ENCODE results near the gene TEX264. TPM values are rescaled to one million over a fixed set of nuclear protein-coding genes. Genes with fewer than 3 reads are reported as not detected.
A peak's percentile ranks its signal among the peaks of the same experiment; 100 is the strongest.

TEX264 gene
- total RNA-seq, 1 experiment from 2014 or later, result 44.3 TPM

DNA sequence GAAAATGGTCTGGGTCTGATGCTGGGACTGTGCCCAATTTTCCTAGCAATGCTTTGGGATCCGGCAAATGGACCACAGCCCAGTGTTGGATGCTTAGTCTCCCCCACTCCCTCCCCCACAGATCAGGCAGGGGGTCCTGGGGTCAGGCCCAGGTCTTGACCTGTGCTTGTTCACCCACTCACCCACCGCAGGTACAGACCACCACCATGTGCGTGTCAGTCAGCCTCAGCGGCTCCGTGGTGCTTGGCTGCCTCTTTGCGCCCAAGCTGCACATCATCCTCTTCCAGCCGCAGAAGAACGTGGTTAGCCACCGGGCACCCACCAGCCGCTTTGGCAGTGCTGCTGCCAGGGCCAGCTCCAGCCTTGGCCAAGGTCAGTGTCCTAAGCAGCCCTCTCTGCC, 46.4 kb downstream of the TEX264 start:
- TF ChIP-seq, protein P1, sequence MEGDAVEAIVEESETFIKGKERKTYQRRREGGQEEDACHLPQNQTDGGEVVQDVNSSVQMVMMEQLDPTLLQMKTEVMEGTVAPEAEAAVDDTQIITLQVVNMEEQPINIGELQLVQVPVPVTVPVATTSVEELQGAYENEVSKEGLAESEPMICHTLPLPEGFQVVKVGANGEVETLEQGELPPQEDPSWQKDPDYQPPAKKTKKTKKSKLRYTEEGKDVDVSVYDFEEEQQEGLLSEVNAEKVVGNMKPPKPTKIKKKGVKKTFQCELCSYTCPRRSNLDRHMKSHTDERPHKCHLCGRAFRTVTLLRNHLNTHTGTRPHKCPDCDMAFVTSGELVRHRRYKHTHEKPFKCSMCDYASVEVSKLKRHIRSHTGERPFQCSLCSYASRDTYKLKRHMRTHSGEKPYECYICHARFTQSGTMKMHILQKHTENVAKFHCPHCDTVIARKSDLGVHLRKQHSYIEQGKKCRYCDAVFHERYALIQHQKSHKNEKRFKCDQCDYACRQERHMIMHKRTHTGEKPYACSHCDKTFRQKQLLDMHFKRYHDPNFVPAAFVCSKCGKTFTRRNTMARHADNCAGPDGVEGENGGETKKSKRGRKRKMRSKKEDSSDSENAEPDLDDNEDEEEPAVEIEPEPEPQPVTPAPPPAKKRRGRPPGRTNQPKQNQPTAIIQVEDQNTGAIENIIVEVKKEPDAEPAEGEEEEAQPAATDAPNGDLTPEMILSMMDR (conservative IDR thresholded peaks at IDR 0.05), result no peak
- no peak for TF ChIP-seq EZH2 (IDR thresholded peaks at IDR 0.05; ENCODE audit: low read depth)
- no peaks in the 10 kb centered on the region for H3K79me2 ChIP-seq (ENCODE audit: low read depth)
- no peaks in the 10 kb centered on the region for H3K36me3 ChIP-seq (ENCODE audit: low read depth)
- intact Hi-C loops (cut with micrococcal nuclease; ENCODE audit: unreplicated experiment), result loop anchor here (5.0 kb wide), 1 partner anchor 85 kb away; no protein-coding TSS in a partner anchor
- no TSS peak for BruUV-seq (replicated peaks)
- H2AFZ ChIP-seq, result no peak overlapping the region
- no peaks in the 10 kb centered on the region for H3K27me3 ChIP-seq (ENCODE audit: insufficient read depth, low read depth)
- ChIA-PET POLR2A (ENCODE audit: unreplicated experiment) (no interaction called here), CTCF (no interaction called here)
- no peaks in the 10 kb centered on the region for H3K4me1 ChIP-seq (replicated peaks; ENCODE audit: insufficient read depth)
- no peak for DNase-seq
- H3K27ac ChIP-seq, result no peak overlapping the region
- H3K4me3 ChIP-seq, result no peak overlapping the region
- no peak overlapping the region for H3K4me2 ChIP-seq
- H4K20me1 ChIP-seq (ENCODE audit: insufficient read depth), result no peaks in the 10 kb centered on the region
- H3F3A ChIP-seq (ENCODE audit: insufficient read depth, low read depth), result no peaks in the 10 kb centered on the region
- no peaks in the 10 kb centered on the region for H3K9me3 ChIP-seq (ENCODE audit: insufficient read depth, low read depth)
- no peaks in the 10 kb centered on the region for H3K9me2 ChIP-seq (ENCODE audit: insufficient read depth)

DNA sequence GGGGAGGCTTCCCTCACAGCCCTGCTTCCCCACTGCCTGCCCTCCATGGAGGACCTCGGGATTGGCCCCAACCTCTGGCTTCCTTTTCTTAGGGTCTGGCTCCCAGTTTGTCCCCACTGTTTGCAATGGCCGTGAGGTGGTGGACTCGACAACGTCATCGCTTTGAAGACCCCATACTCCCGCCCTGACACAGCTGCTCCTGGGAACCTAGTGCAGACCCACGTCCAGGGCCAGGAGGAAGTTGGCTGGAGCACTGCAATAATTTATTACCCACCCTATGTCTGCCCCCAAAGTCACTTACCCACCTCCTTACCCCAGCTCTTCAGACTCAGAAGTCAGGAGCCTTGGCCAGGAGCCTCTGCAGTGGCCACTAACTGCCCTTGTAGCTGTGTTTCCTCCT, 46.9 kb downstream of the TEX264 start:
- no peak overlapping the region for H3K4me2 ChIP-seq
- no peaks in the 10 kb centered on the region for H4K20me1 ChIP-seq (ENCODE audit: insufficient read depth)
- POLR2A ChIA-PET (ENCODE audit: unreplicated experiment), result no interaction called here
- no peak overlapping the region for H3K4me3 ChIP-seq
- CTCF ChIA-PET, result no interaction called here
- no peaks in the 10 kb centered on the region for H3K27me3 ChIP-seq (ENCODE audit: insufficient read depth, low read depth)
- no peak overlapping the region for H2AFZ ChIP-seq
- no peaks in the 10 kb centered on the region for H3F3A ChIP-seq (ENCODE audit: insufficient read depth, low read depth)
- no TSS peak for BruUV-seq (replicated peaks)
- no peak for DNase-seq
- intact Hi-C loops (cut with micrococcal nuclease; ENCODE audit: unreplicated experiment), result loop anchor here (5.0 kb wide), 1 partner anchor 84 kb away; no protein-coding TSS in a partner anchor
- no peak overlapping the region for H3K27ac ChIP-seq
- TF ChIP-seq EZH2 (IDR thresholded peaks at IDR 0.05; ENCODE audit: low read depth), result no peak
- TF ChIP-seq, protein P1 (conservative IDR thresholded peaks at IDR 0.05), result no peak
- H3K79me2 ChIP-seq (ENCODE audit: low read depth), result no peaks in the 10 kb centered on the region
- no peaks in the 10 kb centered on the region for H3K36me3 ChIP-seq (ENCODE audit: low read depth)
- no peaks in the 10 kb centered on the region for H3K9me2 ChIP-seq (ENCODE audit: insufficient read depth)
- no peaks in the 10 kb centered on the region for H3K9me3 ChIP-seq (ENCODE audit: insufficient read depth, low read depth)
- no peaks in the 10 kb centered on the region for H3K4me1 ChIP-seq (replicated peaks; ENCODE audit: insufficient read depth)

DNA sequence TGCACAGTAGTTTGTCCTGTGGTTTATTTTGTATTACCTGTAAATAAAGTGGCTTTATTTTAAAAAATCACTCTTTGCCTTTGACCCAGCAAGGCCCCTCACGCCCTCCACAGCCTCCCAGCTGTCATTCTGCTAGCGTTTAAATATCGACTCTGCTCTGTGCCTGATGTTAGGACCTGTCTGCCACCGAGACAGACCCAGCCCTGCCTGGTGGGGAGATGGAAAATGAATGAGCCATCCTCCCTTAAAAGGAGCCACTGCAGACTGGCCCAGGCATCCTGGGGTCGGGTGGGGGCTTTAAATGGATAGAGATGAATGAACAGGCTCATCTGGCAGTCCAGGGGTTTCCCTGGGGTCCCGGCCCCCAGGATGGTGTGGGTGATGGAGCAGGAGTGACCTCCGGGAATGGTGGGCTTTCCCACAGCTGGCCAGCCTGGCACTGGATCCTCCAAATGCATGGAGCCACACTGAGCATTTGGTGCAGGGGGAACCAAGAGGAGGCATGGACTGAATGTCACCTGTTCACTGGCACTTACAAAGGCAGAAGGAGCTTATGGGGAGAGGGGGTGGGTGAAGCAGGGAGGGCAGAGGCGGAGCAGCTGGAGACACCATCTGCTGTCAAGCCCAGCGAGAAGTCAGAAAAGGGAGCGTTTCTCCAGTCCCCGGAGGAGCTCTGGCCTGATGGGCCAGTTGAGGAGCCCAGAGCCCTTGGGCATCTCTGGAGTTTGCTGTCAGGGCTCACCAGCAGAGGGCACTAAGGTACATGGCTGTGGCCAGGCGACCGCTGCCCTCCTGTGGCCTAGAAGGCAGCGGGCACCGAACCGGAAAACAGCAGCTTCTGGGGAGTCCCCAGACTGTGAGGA, 47.7 kb downstream of the TEX264 start:
- H3K4me2 ChIP-seq, result no peak overlapping the region
- H3K27ac ChIP-seq, result no peak overlapping the region
- ChIA-PET POLR2A (ENCODE audit: unreplicated experiment) (interaction anchor here (0.5 kb wide), 1 partner anchor 81 kb away, joined by 3 read pairs; no protein-coding TSS in a partner anchor), CTCF (interaction anchor here (0.6 to 0.7 kb wide), 2 partner anchors 30 to 319 kb away, joined by 3 to 7 read pairs; no protein-coding TSS in a partner anchor)
- intact Hi-C loops (cut with micrococcal nuclease; ENCODE audit: unreplicated experiment), result loop anchor here (5.0 kb wide), 1 partner anchor 84 kb away; no protein-coding TSS in a partner anchor
- no peak overlapping the region for H2AFZ ChIP-seq
- no peaks in the 10 kb centered on the region for H3K9me2 ChIP-seq (ENCODE audit: insufficient read depth)
- H3K4me3 ChIP-seq, result no peak overlapping the region
- H4K20me1 ChIP-seq (ENCODE audit: insufficient read depth), result no peaks in the 10 kb centered on the region
- H3K36me3 ChIP-seq (ENCODE audit: low read depth), result no peaks in the 10 kb centered on the region
- no peaks in the 10 kb centered on the region for H3K27me3 ChIP-seq (ENCODE audit: insufficient read depth, low read depth)
- no TSS peak for BruUV-seq (replicated peaks)
- no peaks in the 10 kb centered on the region for H3K4me1 ChIP-seq (replicated peaks; ENCODE audit: insufficient read depth)
- DNase-seq, result peak; percentile 43 to 67
- H3K79me2 ChIP-seq (ENCODE audit: low read depth), result no peaks in the 10 kb centered on the region
- TF ChIP-seq, protein P1 (conservative IDR thresholded peaks at IDR 0.05), result peak; percentile 60; the same call in 1 of the 2 replicates
- no peak for TF ChIP-seq EZH2 (IDR thresholded peaks at IDR 0.05; ENCODE audit: low read depth)
- H3K9me3 ChIP-seq (ENCODE audit: insufficient read depth, low read depth), result no peaks in the 10 kb centered on the region
- no peaks in the 10 kb centered on the region for H3F3A ChIP-seq (ENCODE audit: insufficient read depth, low read depth)

Data from PC-9 (cell line).